Left forelimb (tissue), 1 donor: ENCODE measurements around the gene TNFSF9.
"Not testable (repeated sequence)": the region's sequence is repeated elsewhere in the genome, so short reads cannot be mapped to it uniquely, and the experiment has no call there.

Source experiments
- DNase-seq: peaks from one replicate; pipeline ENCODE4 v3.0.0-alpha.2; 2018; ENCODE audit warnings: low spot score

Gene TNFSF9

DNA sequence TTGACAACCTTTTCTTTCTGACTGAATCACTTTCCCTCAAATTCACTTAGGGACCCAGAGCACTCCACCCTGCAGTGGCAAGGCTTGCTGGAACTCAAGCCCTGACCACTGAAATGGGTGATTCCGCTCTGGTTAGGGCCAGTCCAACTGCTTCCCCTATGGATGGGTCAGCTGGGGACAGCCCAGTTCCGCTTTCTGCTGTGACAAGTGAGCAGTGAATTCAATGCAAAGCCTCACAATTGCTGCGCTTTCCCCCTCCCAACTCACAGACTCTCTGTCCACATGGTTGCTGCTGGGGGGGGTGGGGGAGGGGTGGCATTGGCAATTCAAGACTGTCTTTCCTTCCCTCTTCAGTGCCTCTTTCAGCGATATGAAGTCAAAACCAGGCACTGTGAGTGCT, 41.4 kb downstream of the TNFSF9 start:
- DNase-seq = no peak

DNA sequence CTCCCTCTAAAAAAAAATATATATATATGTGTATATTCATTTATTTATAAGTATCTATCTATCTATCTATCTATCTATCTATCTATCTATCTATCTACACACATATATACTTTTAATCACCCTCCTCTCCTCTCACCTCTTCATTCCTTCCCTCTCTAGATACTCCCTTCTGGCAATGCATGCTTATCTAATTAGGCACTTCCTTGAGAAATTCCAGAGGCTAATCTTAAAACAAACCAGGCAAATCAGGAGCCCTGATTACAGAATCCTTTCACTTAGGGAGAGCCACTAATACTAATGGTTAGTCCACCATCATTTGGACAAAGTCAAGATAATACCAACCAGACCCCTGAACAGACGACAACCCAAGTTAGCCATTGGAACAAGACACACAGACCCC, 42.5 kb downstream of the TNFSF9 start:
- no peak for DNase-seq

DNA sequence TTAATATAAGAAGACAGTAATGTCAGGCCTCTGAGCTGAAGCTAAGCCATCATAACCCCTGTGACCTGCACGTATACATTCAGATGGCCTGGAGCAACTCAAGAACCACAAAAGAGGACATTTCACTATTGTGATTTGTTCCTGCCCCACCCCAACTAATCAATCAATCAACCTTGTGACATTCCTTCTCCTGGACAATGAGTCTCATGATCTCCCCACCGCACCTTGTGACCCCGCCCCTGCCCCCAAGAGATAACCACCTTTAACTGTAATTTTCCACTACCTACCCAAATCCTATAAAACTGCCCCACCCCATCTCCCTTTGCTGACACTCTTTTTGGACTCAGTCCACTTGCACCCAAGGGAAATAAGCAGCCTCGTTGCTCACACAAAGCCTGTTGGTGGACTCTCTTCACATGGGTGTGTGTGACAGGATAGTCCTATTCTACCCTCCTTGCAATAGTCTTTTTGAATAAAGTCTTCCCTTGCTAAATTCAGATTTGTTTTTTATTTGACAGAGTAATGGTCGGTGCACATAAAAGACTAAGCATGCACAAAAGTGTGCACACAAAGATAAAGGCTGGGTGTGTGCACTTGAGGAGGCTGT, 46.1 kb downstream of the TNFSF9 start:
- no peak for DNase-seq

DNA sequence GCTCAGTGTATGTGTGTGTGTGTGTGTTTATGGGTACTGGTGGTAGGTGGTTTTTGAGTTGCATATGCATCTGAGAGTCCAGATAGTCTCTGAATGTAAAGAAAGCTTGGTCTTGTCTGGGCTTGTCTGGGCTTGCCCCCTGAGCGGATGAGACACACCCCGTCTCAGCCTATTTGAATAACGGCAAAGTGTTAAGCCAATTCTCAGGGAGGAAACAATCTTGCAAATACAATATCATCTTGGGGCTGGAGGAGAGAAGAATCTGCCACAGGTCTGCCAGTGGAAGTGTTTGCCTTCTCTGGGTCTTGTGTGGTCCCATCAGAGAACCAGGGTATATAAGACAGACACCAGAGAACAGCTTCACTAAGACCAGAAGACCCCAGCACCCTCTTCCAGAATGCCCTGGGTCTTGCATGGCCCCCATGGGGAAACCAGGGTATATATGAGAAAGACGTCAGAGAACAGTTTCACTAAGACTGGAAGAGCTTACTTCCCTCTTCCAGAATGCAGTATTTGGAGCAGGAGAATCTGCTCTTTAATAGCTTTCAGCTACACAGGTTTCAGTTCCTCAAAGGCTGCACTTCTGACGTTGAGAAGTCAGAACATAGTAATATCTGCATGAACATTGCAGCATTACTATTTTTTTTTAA, 46.8 kb downstream of the TNFSF9 start:
- no peak for DNase-seq

DNA sequence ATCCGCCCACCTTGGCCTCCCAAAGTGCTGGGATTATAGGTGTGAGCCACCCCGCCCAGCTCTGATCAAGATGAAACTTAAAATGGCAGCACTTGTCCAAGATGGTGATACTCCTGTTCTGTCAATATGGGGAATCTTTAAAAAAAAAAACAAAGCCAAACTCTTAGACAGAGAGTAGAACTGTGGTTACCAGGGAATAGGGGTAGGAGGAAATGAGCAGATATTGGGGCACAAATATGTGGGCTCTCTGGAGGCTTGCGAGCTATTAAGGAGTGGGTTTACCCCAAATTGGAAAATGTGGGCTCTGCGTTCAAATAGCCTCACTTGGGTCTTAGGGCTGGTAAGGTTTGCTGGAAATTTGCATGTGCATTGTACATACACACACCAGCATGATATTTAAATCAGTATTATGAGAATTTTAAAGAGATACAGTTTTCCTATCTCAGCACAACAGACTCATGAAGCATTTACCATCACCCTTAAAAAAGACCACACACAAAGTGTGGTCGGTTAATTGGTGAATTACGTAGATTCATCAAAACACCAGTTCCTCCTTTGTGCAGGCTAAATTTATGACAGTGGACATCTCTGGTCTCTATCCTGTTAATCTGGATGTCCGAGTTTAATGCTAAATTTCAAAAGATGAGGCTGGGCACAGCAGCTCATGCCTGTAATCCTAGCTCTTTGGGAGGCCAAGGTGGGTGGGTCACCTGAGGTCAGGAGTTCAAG, 48.8 kb downstream of the TNFSF9 start:
- DNase-seq = no peak

DNA sequence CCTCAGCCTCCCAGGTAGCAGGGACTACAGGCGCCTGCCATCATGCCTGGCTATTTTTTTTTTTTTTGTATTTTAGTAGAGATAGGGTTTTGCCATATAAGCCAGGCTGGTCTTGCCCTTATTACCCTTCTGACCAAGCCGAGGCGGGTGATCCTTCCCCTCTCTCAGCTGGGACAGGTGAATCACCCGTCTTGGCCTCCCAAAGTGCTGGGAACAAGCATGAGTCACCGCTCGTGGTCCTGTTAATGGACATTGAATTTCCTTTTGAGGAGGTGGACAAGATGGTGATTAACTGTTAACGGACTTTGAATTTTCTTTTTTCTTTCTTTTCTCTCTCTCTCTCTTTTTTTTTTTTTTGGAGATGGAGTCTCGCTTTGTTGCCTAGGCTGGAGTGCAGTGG, 49.5 kb downstream of the TNFSF9 start:
- no peak for DNase-seq

DNA sequence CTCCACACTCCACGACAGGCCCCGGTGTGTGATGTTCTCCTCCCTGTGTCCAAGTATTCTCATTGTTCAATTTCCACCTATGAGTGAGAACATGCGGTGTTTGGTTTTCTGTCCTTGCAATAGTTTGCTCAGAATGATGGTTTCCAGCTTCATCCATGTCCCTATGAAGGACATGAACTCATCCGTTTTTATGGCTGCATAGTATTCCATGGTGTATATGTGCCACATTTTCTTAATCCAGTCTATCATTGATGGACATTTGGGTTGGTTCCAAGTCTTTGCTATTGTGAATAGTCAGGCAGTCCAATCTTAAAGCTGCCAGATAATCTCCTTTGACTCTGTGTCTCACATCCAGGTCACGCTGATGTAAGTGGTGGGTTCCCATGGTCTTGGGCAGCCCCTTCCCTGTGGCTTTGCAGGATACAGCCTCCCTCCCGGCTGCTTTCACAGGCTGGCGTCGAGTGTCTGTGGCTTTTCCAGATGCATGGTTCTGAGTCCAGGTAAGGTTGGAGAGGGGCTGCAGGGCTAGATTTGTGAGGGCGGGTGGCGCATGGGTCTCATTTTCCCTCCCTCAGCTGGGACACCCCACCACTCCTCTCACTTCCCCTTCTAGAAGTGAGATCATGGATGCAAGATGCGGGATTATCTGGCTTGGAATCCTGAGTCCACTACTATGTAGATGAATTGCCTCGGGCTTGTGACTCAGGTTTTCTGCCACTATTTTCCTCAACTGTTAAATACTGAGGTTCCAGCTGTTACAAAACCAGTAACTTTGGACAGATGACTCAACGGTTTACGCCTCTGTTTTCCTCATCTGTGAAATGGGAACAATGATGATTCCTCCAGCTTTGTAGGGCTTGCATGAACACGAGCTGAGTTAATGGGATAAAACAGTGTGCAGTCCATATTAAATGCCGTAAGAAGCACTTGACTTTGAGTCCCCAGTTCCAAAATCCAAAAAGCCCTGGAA, 52.0 kb downstream of the TNFSF9 start:
- DNase-seq = not testable (repeated sequence)
